HepG2 (cell line): Measurements from ENCODE around the gene LYZL1. TPM values are rescaled to one million over a fixed set of nuclear protein-coding genes. Genes with fewer than 3 reads are reported as not detected.

Experiments used
- ARID5B ChIP-seq: IDR thresholded peaks from 2 replicates; pipeline ENCODE4 v1.4.0; 2020; ENCODE audit warnings: mild to moderate bottlenecking, missing genetic modification reagents
- GABPB1 ChIP-seq: IDR thresholded peaks from 2 replicates; pipeline ENCODE4 v1.6.1; 2016; ENCODE audit warnings: mild to moderate bottlenecking, missing genetic modification reagents, moderate library complexity, missing compliant biosample characterization
- HOMEZ ChIP-seq: IDR thresholded peaks from 2 replicates; pipeline ENCODE4 v1.6.1; 2016; ENCODE audit warnings: low read depth
- IRF9 ChIP-seq: sonication (generic); formaldehyde crosslinking; IDR thresholded peaks from 2 replicates; pipeline ENCODE4 v1.8.0; 2022; ENCODE audit warnings: missing genetic modification reagents, mild to moderate bottlenecking, borderline replicate concordance
- KLF6 ChIP-seq: IDR thresholded peaks from 2 replicates; pipeline ENCODE4 v1.8.0; 2016; ENCODE audit warnings: missing biosample characterization, missing genetic modification reagents
- MZF1 ChIP-seq: sonication (generic); formaldehyde crosslinking; IDR thresholded peaks from 2 replicates; pipeline ENCODE4 v1.8.1; 2023; ENCODE audit warnings: mild to moderate bottlenecking, missing genetic modification reagents, borderline replicate concordance
- NR2F1 ChIP-seq, 2 experiments: fragments of 450-650 bp in 1 of 2; formaldehyde crosslinking in 1 of 2; IDR thresholded peaks; 2 replicates each; pipeline versions ENCODE4 v1.5.0 to v1.6.1; 2016 to 2020; ENCODE audit warnings: mild to moderate bottlenecking in 1 of 2, missing compliant biosample characterization in 1 of 2, missing genetic modification reagents in 1 of 2, moderate library complexity in 1 of 2
- PHF5A ChIP-seq: IDR thresholded peaks from one replicate; pipeline ENCODE4 v1.6.1; 2018; ENCODE audit warnings: low read depth, missing genetic modification reagents; ENCODE audit not compliant: unreplicated experiment
- RERE ChIP-seq: IDR thresholded peaks from 2 replicates; pipeline ENCODE4 v1.6.1; 2016; ENCODE audit warnings: low read depth, missing genetic modification reagents, missing compliant biosample characterization
- TCF7L2 ChIP-seq: IDR thresholded peaks from 2 replicates; pipeline ENCODE4 v1.6.1; 2011; ENCODE audit warnings: mild to moderate bottlenecking, low read depth, low read length, moderate library complexity
- ZFP1 ChIP-seq: IDR thresholded peaks from 2 replicates; pipeline ENCODE4 v1.6.1; 2016
- ZNF274 ChIP-seq: sonication (generic); formaldehyde crosslinking; IDR thresholded peaks from 2 replicates; pipeline ENCODE4 v1.5.1; 2020; ENCODE audit warnings: mild to moderate bottlenecking, missing genetic modification reagents
- ZNF354B ChIP-seq: sonication (generic); formaldehyde crosslinking; IDR thresholded peaks from 2 replicates; pipeline ENCODE4 v1.8.0; 2022; ENCODE audit warnings: mild to moderate bottlenecking, missing genetic modification reagents
- polyA plus RNA-seq, 8 experiments: library from polyadenylated mRNA; depleted of rRNA in 3 of 8; stranded (reverse) in 7 of 8; unstranded in 1 of 8; fragments of >200 nt; fragmentation: Illumina TruSeq in 4 of 8; extraction: Trizol in 4 of 8; gene quantifications; 2 replicates each; pipeline versions ENCODE4 v1.2.1 to v1.2.3, GENCODE V29; 2011 to 2016; ENCODE audit warnings: low read depth in 4 of 8, missing spikeins in 1 of 8, mixed read lengths in 1 of 8; ENCODE audit not compliant: insufficient read depth in 1 of 8
- total RNA-seq, 5 experiments: library from RNA; depleted of rRNA; stranded (reverse); fragments of >200 nt; fragmentation: Illumina TruSeq; extraction: Trizol; gene quantifications; 2 replicates each; pipeline ENCODE4 v1.2.3, GENCODE V29; 2016; ENCODE audit warnings: low read depth in 1 of 5
- TF ChIP-seq, protein P1 (sequence below): sonication (generic); formaldehyde crosslinking; IDR thresholded peaks from 2 replicates; pipeline ENCODE4 v1.4.0; 2020; ENCODE audit warnings: missing genetic modification reagents

Gene LYZL1
- total and polyA plus RNA-seq, 2 of the 13 experiments (the other 11 are each of a cell fraction or from before 2014, with no cell fraction given): not detected

- TF ChIP-seq RERE: peak; percentile 76; the same call in 1 of the 2 replicates
- peak; percentile 54; the same call in 1 of the 2 replicates for TF ChIP-seq TCF7L2
- TF ChIP-seq NR2F1 (CRISPR knock-in tag; IDR thresholded peaks at IDR 0.05): 0 out of 4 replicates have a peak, but pooled peaks of 1 of the 2 experiments have one; percentile 34
- TF ChIP-seq ZNF354B (CRISPR knock-in tag): no peak
- no peak for TF ChIP-seq PHF5A (CRISPR knock-in tag)
- no peak for TF ChIP-seq MZF1 (CRISPR knock-in tag)
- TF ChIP-seq, protein P1, sequence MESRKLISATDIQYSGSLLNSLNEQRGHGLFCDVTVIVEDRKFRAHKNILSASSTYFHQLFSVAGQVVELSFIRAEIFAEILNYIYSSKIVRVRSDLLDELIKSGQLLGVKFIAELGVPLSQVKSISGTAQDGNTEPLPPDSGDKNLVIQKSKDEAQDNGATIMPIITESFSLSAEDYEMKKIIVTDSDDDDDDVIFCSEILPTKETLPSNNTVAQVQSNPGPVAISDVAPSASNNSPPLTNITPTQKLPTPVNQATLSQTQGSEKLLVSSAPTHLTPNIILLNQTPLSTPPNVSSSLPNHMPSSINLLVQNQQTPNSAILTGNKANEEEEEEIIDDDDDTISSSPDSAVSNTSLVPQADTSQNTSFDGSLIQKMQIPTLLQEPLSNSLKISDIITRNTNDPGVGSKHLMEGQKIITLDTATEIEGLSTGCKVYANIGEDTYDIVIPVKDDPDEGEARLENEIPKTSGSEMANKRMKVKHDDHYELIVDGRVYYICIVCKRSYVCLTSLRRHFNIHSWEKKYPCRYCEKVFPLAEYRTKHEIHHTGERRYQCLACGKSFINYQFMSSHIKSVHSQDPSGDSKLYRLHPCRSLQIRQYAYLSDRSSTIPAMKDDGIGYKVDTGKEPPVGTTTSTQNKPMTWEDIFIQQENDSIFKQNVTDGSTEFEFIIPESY (CRISPR knock-in tag): no peak
- TF ChIP-seq GABPB1 (CRISPR knock-in tag): no peak
- TF ChIP-seq IRF9: no peak
- TF ChIP-seq HOMEZ (CRISPR knock-in tag): peak; percentile 39; the same call in 1 of the 2 replicates
- TF ChIP-seq KLF6 (CRISPR knock-in tag): 0 out of 2 replicates have a peak, but pooled peaks have one; percentile 34
- peak; percentile 90 for TF ChIP-seq ARID5B (CRISPR knock-in tag)
- no peak for TF ChIP-seq ZFP1
- TF ChIP-seq ZNF274 (CRISPR knock-in tag): no peak
Observed at GRCh38 chr10:29326886-29327745, 38.2 kb downstream of the LYZL1 start (continued).
